ENCODE measurements around the gene SEMA4B. TPM values are rescaled to one million over a fixed set of nuclear protein-coding genes. Genes with fewer than 3 reads are reported as not detected.
A peak's percentile ranks its signal among the peaks of the same experiment; 100 is the strongest.

SEMA4B gene
- total and polyA plus RNA-seq, 9 of the 15 experiments (the other 6 are each of a cell fraction or from before 2014, with no cell fraction given): 1.3 to 33.6 (median 11.0) TPM

DNA sequence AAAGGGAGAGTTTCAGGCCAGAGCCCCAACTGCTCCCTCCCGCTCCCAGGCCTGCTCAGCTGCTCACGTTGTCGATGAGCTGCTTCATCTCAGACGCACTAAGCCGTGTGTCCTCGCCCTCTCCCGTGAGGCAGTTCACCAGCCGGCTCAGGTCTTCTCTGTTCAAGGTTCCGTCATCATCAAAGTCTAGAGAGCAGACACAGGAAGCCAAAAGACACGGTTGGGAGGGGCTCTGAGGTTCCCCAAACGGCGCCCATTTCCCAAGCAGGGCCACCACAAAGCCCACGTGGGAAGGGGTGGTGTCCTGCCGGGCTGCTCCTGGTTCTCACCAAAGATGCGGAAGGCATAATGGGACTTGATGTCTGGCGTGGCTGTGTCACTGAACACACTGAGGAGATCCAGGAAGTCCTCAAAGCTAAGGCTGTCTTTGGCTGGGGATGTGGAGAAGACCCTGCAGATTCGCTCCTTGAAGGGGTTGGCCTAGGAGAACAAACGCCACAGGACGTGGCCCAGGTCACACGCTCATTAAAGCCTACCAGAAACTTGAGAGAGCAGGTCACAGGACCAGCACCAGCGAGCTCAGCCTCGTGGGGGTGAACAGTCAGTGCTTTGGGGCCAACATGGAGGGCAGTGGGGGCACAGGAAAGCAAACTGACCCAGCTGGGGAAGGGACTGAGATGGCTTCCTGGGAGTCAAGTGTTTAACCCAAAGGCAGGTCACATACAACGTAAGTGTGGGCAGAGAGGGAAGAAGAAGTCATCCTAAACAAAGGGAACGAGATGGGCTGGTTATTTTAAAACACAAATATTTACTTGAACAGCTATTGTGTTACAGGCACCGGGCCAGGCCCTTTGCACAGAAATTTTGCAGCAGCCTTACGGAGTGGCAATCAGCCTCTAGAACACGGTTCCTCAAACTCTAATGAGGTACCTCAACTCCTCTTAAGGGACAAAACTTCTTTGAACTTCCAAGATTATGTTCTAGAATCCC lies 30.2 kb downstream of the SEMA4B start:
- Histone ChIP-seq H3K4me3 (peak overlapping the region; percentile 78; the same call in 1 of the 2 replicates), H3K9me3 (replicated peaks; ENCODE audit: control insufficient read depth, insufficient read depth, low read depth, low read length) (no peaks in the 10 kb centered on the region), H3K27me3 (ENCODE audit: control insufficient read depth in 2 of 2, insufficient read depth in 2 of 2, low read length in 2 of 2) (no peaks in the 10 kb centered on the region), H3K9ac (ENCODE audit: insufficient read depth in 1 of 2, low read depth in 2 of 2, low read length in 2 of 2) (peak overlapping the region in 1 of 2 experiments; percentile 70; a peak in 2 of 4 replicates), H3K36me3 (ENCODE audit: control insufficient read depth, insufficient read depth, low read length) (peaks cover 62% of the 10 kb centered on the region), H2AFZ (ENCODE audit: low read depth, low read length) (no peak overlapping the region), H3K4me1 (replicated peaks in 1 of 2; ENCODE audit: control insufficient read depth in 2 of 2, insufficient read depth in 2 of 2, low read length in 2 of 2) (peaks cover 7 to 43% of the 10 kb centered on the region in 2 experiments; a peak in 3 of 5 replicates), H3K4me2 (ENCODE audit: insufficient read depth, low read length) (peak overlapping the region; percentile 94; the same call in 1 of the 2 replicates), H3K9me1 (ENCODE audit: control insufficient read depth, insufficient read depth, low read length) (no peaks in the 10 kb centered on the region), H4K20me1 (replicated peaks; ENCODE audit: control insufficient read depth, insufficient read depth, low read length) (0 out of 2 replicates have a peak, but pooled peaks cover 4% of the 10 kb centered on the region), H3K79me2 (ENCODE audit: control insufficient read depth, insufficient read depth, low read length) (peaks cover 32% of the 10 kb centered on the region), H3K27ac (ENCODE audit: extremely low read depth, low read depth, low read length) (no peak overlapping the region)
- DNase-seq (ENCODE audit: extremely low read depth in 1 of 4, low spot score in 3 of 4): no peak
- BruUV-seq (replicated peaks): no TSS peak
- no peak for FAIRE-seq
- WGBS (ENCODE audit: insufficient coverage, low coverage, missing lambda C conversion rate): 77% methylated on average over 19 of the region's 27 CpGs
- in situ Hi-C loops (cut with MboI) (loop anchor here (10.0 kb wide), 1 partner anchor 447 kb away; no protein-coding TSS in a partner anchor), intact Hi-C loops (cut with micrococcal nuclease) (loop anchor here (5.0 kb wide), 1 partner anchor 56 kb away; no protein-coding TSS in a partner anchor)
- ChIA-PET CTCF (ENCODE audit: low intra/inter-chr PET ratio) (no interaction called here), POLR2A (interaction anchor here (0.6 to 1.8 kb wide), 7 partner anchors 9 to 31 kb away, joined by 3 to 7 read pairs (median 3); partner anchors contain the start of gene SEMA4B)
- no peak for ATAC-seq
- TF ChIP-seq ZNF133 (CRISPR knock-in tag; IDR thresholded peaks at IDR 0.05) (no peak), ZNF184 (CRISPR knock-in tag; IDR thresholded peaks at IDR 0.05) (no peak), TCFL5 (CRISPR knock-in tag; conservative IDR thresholded peaks at IDR 0.05) (no peak), ZNF232 (CRISPR knock-in tag; IDR thresholded peaks at IDR 0.05) (no peak), ZNF23 (CRISPR knock-in tag; IDR thresholded peaks at IDR 0.05) (no peak), MAZ (CRISPR knock-in tag; conservative IDR thresholded peaks at IDR 0.05 in 1 of 2, IDR thresholded peaks at IDR 0.05 in 1 of 2) (0 out of 4 replicates have a peak, but pooled peaks of 1 of the 2 experiments have one; percentile 18), FOS (IDR thresholded peaks at IDR 0.05; ENCODE audit: extremely low read depth, insufficient read length) (no peak), EHMT2 (IDR thresholded peaks at IDR 0.05) (no peak), POLR2G (IDR thresholded peaks at IDR 0.05; ENCODE audit: low read depth, low read length) (0 out of 2 replicates have a peak, but pooled peaks have one; percentile 44), POLR3G (IDR thresholded peaks at IDR 0.05; ENCODE audit: extremely low read depth, insufficient read length, insufficient replicate concordance) (no peak)
- TF ChIP-seq, protein P1, sequence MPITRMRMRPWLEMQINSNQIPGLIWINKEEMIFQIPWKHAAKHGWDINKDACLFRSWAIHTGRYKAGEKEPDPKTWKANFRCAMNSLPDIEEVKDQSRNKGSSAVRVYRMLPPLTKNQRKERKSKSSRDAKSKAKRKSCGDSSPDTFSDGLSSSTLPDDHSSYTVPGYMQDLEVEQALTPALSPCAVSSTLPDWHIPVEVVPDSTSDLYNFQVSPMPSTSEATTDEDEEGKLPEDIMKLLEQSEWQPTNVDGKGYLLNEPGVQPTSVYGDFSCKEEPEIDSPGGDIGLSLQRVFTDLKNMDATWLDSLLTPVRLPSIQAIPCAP (CRISPR knock-in tag; IDR thresholded peaks at IDR 0.05; ENCODE audit: borderline replicate concordance): no peak
- TF ChIP-seq, protein P2, sequence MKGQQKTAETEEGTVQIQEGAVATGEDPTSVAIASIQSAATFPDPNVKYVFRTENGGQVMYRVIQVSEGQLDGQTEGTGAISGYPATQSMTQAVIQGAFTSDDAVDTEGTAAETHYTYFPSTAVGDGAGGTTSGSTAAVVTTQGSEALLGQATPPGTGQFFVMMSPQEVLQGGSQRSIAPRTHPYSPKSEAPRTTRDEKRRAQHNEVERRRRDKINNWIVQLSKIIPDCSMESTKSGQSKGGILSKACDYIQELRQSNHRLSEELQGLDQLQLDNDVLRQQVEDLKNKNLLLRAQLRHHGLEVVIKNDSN (CRISPR knock-in tag; IDR thresholded peaks at IDR 0.05): 0 out of 2 replicates have a peak, but pooled peaks have one; percentile 2
- TF ChIP-seq, protein P3, sequence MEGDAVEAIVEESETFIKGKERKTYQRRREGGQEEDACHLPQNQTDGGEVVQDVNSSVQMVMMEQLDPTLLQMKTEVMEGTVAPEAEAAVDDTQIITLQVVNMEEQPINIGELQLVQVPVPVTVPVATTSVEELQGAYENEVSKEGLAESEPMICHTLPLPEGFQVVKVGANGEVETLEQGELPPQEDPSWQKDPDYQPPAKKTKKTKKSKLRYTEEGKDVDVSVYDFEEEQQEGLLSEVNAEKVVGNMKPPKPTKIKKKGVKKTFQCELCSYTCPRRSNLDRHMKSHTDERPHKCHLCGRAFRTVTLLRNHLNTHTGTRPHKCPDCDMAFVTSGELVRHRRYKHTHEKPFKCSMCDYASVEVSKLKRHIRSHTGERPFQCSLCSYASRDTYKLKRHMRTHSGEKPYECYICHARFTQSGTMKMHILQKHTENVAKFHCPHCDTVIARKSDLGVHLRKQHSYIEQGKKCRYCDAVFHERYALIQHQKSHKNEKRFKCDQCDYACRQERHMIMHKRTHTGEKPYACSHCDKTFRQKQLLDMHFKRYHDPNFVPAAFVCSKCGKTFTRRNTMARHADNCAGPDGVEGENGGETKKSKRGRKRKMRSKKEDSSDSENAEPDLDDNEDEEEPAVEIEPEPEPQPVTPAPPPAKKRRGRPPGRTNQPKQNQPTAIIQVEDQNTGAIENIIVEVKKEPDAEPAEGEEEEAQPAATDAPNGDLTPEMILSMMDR (IDR thresholded peaks at IDR 0.05 in 2 of 3, conservative IDR thresholded peaks at IDR 0.05 in 1 of 3; ENCODE audit: insufficient read depth in 2 of 3, low read depth in 1 of 3, low read length in 3 of 3): no peak
- TF ChIP-seq, protein P4, sequence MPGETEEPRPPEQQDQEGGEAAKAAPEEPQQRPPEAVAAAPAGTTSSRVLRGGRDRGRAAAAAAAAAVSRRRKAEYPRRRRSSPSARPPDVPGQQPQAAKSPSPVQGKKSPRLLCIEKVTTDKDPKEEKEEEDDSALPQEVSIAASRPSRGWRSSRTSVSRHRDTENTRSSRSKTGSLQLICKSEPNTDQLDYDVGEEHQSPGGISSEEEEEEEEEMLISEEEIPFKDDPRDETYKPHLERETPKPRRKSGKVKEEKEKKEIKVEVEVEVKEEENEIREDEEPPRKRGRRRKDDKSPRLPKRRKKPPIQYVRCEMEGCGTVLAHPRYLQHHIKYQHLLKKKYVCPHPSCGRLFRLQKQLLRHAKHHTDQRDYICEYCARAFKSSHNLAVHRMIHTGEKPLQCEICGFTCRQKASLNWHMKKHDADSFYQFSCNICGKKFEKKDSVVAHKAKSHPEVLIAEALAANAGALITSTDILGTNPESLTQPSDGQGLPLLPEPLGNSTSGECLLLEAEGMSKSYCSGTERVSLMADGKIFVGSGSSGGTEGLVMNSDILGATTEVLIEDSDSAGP (CRISPR knock-in tag; IDR thresholded peaks at IDR 0.05): no peak
